HUES6 (cell line): ENCODE data around the gene DHX30.
"Not testable (repeated sequence)": the region's sequence is repeated elsewhere in the genome, so short reads cannot be mapped to it uniquely, and the experiment has no call there.

Experiments
- H3K27ac ChIP-seq: 2 replicates; pipeline ENCODE4 v1.7.0; 2013; ENCODE audit warnings: low read depth, mild to moderate bottlenecking, low read length, inconsistent platforms
- H3K27me3 ChIP-seq: 2 replicates; pipeline ENCODE4 v1.6.1; 2013; ENCODE audit warnings: low read length; ENCODE audit not compliant: control insufficient read depth, insufficient read depth
- H3K36me3 ChIP-seq: 2 replicates; pipeline ENCODE4 v1.6.1; 2013; ENCODE audit warnings: low read length; ENCODE audit not compliant: control insufficient read depth, insufficient read depth
- H3K4me1 ChIP-seq: 2 replicates; pipeline ENCODE4 v1.6.1; 2013; ENCODE audit warnings: low read length; ENCODE audit not compliant: control insufficient read depth, insufficient read depth
- H3K4me3 ChIP-seq: 2 replicates; pipeline ENCODE4 v1.5.1; 2013; ENCODE audit warnings: low read depth, low read length
- H3K9ac ChIP-seq: one replicate; pipeline ENCODE4 v1.6.1; 2013; ENCODE audit warnings: mild to moderate bottlenecking, low read length
- H3K9me3 ChIP-seq: 2 replicates; pipeline ENCODE4 v1.6.1; 2013; ENCODE audit warnings: low read depth, low read length; ENCODE audit not compliant: control insufficient read depth, insufficient read depth

The DHX30 gene

DNA sequence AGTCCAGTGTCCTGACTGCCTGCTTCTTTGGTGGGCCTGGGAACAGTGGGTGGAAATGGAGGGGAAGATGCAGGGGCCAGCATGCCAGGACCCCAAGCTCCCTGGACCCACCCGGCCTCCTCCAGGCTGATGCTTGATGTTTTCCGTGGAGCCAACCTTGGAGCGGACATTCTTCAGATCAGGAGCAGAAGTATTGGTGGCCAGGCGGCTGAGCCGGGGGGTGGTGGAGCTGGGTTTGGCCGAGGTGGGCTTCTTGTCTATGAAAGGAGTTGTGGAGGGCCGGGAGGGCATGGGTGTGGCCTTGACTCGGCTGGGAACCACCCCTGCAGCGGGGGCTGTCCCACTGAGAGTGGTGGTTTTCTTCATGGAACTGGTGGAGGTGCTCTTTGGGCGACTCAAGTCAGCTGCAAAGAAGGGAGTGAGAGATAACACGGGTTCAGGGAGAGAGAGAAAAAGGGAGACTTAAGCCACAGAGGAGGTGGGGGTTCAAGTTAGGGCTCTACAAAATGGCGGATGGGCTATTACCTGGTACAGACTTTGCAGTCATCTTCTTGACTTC, 67.8 kb downstream of the DHX30 start:
- no peaks in the 10 kb centered on the region for H3K4me1 ChIP-seq
- H3K9ac ChIP-seq = no peak overlapping the region
- peaks cover 88% of the 10 kb centered on the region for H3K36me3 ChIP-seq
- H3K4me3 ChIP-seq = no peak overlapping the region
- H3K27ac ChIP-seq = no peak overlapping the region
- H3K9me3 ChIP-seq = no peaks in the 10 kb centered on the region
- no peaks in the 10 kb centered on the region for H3K27me3 ChIP-seq

DNA sequence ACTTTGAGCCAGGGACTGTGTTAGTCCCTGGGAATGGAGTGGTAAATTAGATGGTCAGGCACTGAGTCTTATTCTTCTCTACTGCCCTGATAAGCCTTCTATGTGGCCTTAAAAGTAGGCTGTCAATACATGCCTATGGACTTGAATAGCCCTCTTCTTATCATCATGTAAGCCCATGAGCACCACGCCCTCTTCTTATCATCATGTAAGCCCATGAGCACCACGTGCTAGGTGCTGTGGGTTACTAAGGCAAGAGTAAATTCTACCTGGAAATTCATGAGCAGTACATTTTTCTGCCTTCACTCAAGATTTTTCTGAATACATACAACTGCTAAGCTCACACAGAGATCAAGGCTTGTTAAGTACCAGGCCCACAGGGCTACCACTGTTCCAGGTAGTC, 68.5 kb downstream of the DHX30 start:
- Histone ChIP-seq H3K27ac (no peak overlapping the region), H3K9me3 (no peaks in the 10 kb centered on the region), H3K27me3 (no peaks in the 10 kb centered on the region), H3K9ac (no peak overlapping the region), H3K4me3 (no peak overlapping the region), H3K4me1 (no peaks in the 10 kb centered on the region), H3K36me3 (peaks cover 83% of the 10 kb centered on the region)

DNA sequence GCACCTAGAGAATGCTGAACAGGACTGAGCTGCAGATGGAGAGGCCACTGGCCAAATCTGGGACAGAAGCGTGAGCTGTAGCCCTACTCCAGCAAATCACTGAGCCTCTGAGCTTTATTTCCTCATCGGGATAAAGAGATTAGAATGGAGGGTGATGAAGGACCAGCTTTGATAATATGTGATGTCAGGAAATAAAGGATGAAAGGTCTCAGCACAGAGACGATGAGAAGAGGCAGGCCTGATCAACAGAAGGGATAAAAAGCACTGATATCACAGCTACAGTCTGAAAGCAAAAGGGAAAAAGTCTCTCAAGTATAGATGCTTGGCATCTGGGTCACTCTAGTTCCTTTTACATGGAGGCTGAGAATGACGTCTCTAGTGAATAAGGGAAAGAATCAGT, 70.0 kb downstream of the DHX30 start:
- Histone ChIP-seq H3K36me3 (peaks cover 77% of the 10 kb centered on the region), H3K27ac (no peak overlapping the region), H3K9me3 (no peaks in the 10 kb centered on the region), H3K4me3 (no peak overlapping the region), H3K9ac (no peak overlapping the region), H3K27me3 (no peaks in the 10 kb centered on the region), H3K4me1 (no peaks in the 10 kb centered on the region)

DNA sequence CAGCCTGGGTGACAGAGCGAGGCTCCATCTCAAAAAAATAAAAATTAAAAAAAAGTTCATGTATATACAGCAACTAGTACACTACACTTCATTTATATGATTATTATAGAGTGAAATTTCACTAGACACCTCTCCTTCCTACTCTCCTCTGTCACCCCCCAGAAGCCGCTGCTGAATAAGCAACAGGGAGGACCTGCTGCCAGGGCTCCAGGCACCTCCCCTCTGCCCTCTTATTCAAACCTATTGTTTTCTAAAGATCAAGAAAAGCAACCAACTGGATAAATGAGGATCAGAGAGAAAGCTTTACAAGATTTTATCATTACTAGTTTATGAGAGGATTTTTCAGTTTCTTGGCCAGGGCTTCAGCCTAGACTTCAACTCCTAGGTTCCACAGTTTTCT, 71.5 kb downstream of the DHX30 start:
- H3K9me3 ChIP-seq = no peaks in the 10 kb centered on the region
- H3K9ac ChIP-seq = no peak overlapping the region
- H3K36me3 ChIP-seq = peaks cover 63% of the 10 kb centered on the region
- no peak overlapping the region for H3K4me3 ChIP-seq
- no peaks in the 10 kb centered on the region for H3K27me3 ChIP-seq
- no peak overlapping the region for H3K27ac ChIP-seq
- no peaks in the 10 kb centered on the region for H3K4me1 ChIP-seq

DNA sequence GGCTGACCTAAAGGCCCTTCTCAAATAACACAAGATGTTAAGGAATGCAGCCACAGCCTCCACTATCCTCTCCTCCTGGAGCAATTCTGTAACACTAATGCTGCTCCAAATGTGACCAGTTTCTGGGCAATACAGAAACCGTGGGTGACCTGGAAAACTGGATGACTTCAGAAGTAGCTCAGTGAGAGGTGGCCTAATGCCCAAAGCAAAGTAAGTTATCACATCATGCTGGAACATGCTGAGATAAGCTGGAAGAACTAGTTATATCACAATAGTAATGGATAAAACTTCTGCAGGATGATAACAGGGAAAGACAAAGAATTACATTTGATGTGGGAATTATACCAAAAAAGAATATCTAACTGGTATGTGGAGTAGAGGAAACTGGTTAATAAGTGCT, 72.0 kb downstream of the DHX30 start:
- no peak overlapping the region for H3K9ac ChIP-seq
- no peak overlapping the region for H3K4me3 ChIP-seq
- no peaks in the 10 kb centered on the region for H3K9me3 ChIP-seq
- peaks cover 58% of the 10 kb centered on the region for H3K36me3 ChIP-seq
- H3K4me1 ChIP-seq = no peaks in the 10 kb centered on the region
- H3K27me3 ChIP-seq = no peaks in the 10 kb centered on the region
- H3K27ac ChIP-seq = no peak overlapping the region

DNA sequence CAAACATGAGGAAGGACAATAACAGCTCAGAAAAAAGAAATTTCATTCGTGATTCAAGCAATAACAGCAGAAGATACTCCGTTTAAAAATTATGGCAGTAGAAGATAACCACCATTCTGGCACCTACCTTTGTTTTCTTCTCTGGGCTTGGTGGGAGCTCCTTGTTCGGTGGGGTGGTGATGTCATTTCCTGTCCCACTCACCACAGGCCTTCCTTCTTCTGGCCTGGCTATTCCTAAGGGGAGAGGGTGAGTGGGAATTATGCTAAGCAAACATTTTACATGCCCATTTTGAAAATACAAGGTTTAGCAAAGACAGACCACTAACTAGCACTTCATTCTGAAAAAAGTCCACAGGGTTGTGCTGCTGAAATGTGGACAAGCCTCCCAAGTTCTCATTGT, 74.4 kb downstream of the DHX30 start:
- H3K36me3 ChIP-seq = peaks cover 36% of the 10 kb centered on the region

DNA sequence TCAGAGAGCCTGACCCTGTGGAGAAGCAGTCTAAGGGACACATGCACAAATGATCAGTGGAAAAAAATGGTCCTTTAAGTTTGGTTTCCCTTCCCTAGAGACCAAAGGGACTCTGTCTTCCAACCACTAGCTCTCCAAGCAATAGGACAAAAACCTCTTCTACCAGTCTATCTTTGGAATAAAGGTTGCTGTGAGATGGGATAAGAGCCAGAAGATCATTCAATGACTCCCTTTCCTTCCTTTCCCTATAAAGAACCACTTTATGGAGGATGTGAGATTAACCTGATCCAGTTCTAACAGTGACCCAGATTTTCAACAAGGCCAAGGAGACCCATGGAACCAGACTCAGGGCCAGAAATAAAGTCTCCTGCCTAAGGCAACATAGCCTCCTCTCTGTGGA, 74.8 kb downstream of the DHX30 start:
- Histone ChIP-seq H3K27me3 (no peaks in the 10 kb centered on the region), H3K9ac (no peak overlapping the region), H3K27ac (no peak overlapping the region), H3K4me3 (no peak overlapping the region), H3K9me3 (no peaks in the 10 kb centered on the region), H3K4me1 (no peaks in the 10 kb centered on the region), H3K36me3 (peaks cover 32% of the 10 kb centered on the region)

More for the DNA sequence above, 74.4 kb downstream of the DHX30 start:
- Histone ChIP-seq H3K27ac (no peak overlapping the region), H3K27me3 (no peaks in the 10 kb centered on the region), H3K9me3 (no peaks in the 10 kb centered on the region), H3K9ac (no peak overlapping the region), H3K4me3 (no peak overlapping the region), H3K4me1 (no peaks in the 10 kb centered on the region)

DNA sequence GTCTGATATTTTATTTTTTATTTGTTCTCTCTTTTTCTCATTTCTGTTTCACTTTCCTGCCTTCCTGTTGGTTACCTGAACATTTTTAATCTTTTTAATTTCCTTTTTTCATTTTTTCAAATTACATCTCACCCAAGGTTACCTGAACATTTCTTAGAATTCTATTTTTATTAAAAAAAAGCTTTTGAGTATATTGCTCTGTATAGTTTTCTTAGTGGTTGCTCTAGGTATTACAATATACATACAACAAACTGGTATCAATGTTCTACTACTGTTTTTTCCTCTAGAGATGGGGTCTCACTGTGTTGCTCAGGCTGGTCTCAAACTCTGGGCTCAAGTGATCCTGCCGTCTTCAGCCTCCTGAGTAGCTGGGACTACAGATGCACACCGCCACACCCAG, 79.4 kb downstream of the DHX30 start:
- H3K4me3 ChIP-seq = no peak overlapping the region
- H3K27me3 ChIP-seq = no peaks in the 10 kb centered on the region
- H3K9me3 ChIP-seq = no peaks in the 10 kb centered on the region
- H3K27ac ChIP-seq = no peak overlapping the region
- H3K9ac ChIP-seq = no peak overlapping the region
- H3K36me3 ChIP-seq = peaks cover 17% of the 10 kb centered on the region
- H3K4me1 ChIP-seq = no peaks in the 10 kb centered on the region

DNA sequence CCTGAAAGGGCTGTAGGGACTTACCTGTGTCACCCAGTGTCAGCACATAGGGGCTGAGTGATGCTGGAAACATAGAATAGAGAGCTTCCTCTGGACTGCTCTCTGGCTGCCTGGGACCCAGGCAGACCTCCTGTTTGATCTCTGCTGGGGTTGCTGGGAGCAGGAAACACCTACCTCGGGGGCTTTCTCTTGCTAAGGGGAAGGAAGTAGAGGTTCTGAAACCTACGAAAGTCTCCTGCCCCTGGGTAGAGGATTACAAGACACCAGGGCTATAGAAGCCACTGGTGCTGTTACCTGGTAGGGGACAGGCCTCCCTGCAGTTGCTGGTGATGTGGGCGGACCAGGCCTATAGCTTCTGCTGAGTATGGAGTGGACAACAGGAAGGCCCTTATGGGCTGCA, 81.7 kb downstream of the DHX30 start:
- Histone ChIP-seq H3K4me3 (no peak overlapping the region), H3K27ac (no peak overlapping the region), H3K36me3 (peaks cover 19% of the 10 kb centered on the region), H3K9me3 (no peaks in the 10 kb centered on the region), H3K27me3 (no peaks in the 10 kb centered on the region), H3K9ac (no peak overlapping the region), H3K4me1 (no peaks in the 10 kb centered on the region)

DNA sequence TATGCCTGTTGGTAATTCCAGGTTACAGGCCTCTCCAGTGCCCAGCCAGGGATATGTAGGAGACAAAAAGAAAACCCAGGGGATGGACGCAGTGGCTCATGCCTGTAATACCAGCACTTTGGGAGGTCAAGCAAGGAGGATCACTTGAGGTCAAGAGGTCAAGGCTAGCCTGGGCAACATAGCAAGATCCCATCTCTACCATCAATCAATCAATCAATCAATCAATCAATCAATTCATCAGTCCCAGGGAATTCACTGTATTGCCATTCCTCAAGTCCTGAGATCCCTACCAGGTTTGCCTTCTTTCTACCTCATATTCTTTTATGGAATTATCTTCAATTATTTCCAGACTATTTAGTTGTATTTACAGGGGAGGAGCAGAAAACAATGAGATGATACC, 82.2 kb downstream of the DHX30 start:
- no peak overlapping the region for H3K27ac ChIP-seq
- peaks cover under 1% of the 10 kb centered on the region; the same call in 1 of the 2 replicates for H3K4me1 ChIP-seq
- H3K27me3 ChIP-seq = no peaks in the 10 kb centered on the region
- no peak overlapping the region for H3K4me3 ChIP-seq
- H3K9me3 ChIP-seq = no peaks in the 10 kb centered on the region
- peaks cover 19% of the 10 kb centered on the region for H3K36me3 ChIP-seq
- no peak overlapping the region for H3K9ac ChIP-seq

DNA sequence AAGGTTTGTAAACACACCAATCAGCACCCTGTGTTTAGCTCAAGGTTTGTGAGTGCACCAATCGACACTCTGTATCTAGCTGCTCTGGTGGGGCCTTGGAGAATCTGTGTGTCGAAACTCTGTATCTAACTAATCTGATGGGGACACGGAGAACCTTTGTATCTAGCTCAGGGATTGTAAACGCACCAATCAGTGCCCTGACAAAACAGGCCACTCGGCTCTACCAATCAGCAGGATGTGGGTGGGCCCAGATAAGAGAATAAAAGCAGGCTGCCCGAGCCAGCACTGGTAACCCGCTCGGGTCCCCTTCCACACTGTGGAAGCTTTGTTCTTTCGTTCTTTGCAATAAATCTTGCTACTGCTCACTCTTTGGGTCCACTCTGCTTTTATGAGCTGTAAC, 85.1 kb downstream of the DHX30 start:
- peaks cover 38% of the 10 kb centered on the region for H3K36me3 ChIP-seq
- H3K4me1 ChIP-seq = peaks cover 28% of the 10 kb centered on the region
- H3K9me3 ChIP-seq, H3K27me3 ChIP-seq, H3K27ac ChIP-seq, H3K4me3 ChIP-seq, H3K9ac ChIP-seq: not testable (repeated sequence)
